ENCODE results near the gene CDCA7.

CDCA7 gene

GRCh38 chr2:173417341-173417740 lies 62.7 kb downstream of the CDCA7 start:
- no peak overlapping the region for H3K27ac ChIP-seq
- TF ChIP-seq CTCF (conservative IDR thresholded peaks at IDR 0.05): no peak

- no peak overlapping the region for H3K27ac ChIP-seq
- TF ChIP-seq CTCF (conservative IDR thresholded peaks at IDR 0.05): no peak
Measured at GRCh38 chr2:173417802-173418201, 63.1 kb downstream of the CDCA7 start.

All from VCaP (cell line).